Measurements from ENCODE around the gene FNIP2.

GRCh38 chr4:158854236-158854635 is 85.4 kb downstream of the FNIP2 start:
- TF ChIP-seq CTCF (IDR thresholded peaks at IDR 0.05), result no peak
- TF ChIP-seq POLR2AphosphoS5 (IDR thresholded peaks at IDR 0.05; ENCODE audit: insufficient read depth in 1 of 2, low read depth in 1 of 2), result no peak
- no peak for TF ChIP-seq POLR2A (IDR thresholded peaks at IDR 0.05)

Data from vagina (tissue), 2 donors.